HG02973 (cell line): ENCODE data around the gene TMTC1.

Source experiments
- ATAC-seq: cut with Tn5 transposase; IDR thresholded peaks from one replicate; pipeline ENCODE4 v1.9.1; 2021; ENCODE audit warnings: moderate library complexity; ENCODE audit not compliant: unreplicated experiment

TMTC1 gene

GRCh38 chr12:29741342-29742241, 42.1 kb downstream of the TMTC1 start:
- ATAC-seq, result no peak

- ATAC-seq, result no peak
Observed at GRCh38 chr12:29739279-29739991, 44.3 kb downstream of the TMTC1 start.

GRCh38 chr12:29738365-29738764, 45.4 kb downstream of the TMTC1 start:
- ATAC-seq, result no peak

- ATAC-seq, result no peak
Observed at GRCh38 chr12:29737644-29738043, 46.1 kb downstream of the TMTC1 start.

GRCh38 chr12:29735604-29736003, 48.1 kb downstream of the TMTC1 start:
- ATAC-seq, result no peak

GRCh38 chr12:29734734-29735133, 49.0 kb downstream of the TMTC1 start:
- no peak for ATAC-seq

GRCh38 chr12:29734305-29734704, 49.4 kb downstream of the TMTC1 start:
- ATAC-seq, result no peak

GRCh38 chr12:29733501-29733900, 50.2 kb downstream of the TMTC1 start:
- ATAC-seq, result no peak

- no peak for ATAC-seq
Observed at GRCh38 chr12:29733060-29733459, 50.7 kb downstream of the TMTC1 start.

- no peak for ATAC-seq
Observed at GRCh38 chr12:29732593-29732992, 51.1 kb downstream of the TMTC1 start.

GRCh38 chr12:29732191-29732590, 51.6 kb downstream of the TMTC1 start:
- ATAC-seq, result no peak

GRCh38 chr12:29731591-29731990, 52.2 kb downstream of the TMTC1 start:
- no peak for ATAC-seq

- ATAC-seq, result no peak
Observed at GRCh38 chr12:29730481-29730880, 53.3 kb downstream of the TMTC1 start.

GRCh38 chr12:29728030-29728429, 55.7 kb downstream of the TMTC1 start:
- ATAC-seq, result no peak

- ATAC-seq, result no peak
Observed at GRCh38 chr12:29726741-29727348, 56.9 kb downstream of the TMTC1 start.

GRCh38 chr12:29726321-29726692, 57.4 kb downstream of the TMTC1 start:
- no peak for ATAC-seq

GRCh38 chr12:29725587-29726320, 58.0 kb downstream of the TMTC1 start:
- no peak for ATAC-seq

GRCh38 chr12:29722164-29722563, 61.6 kb downstream of the TMTC1 start:
- no peak for ATAC-seq

GRCh38 chr12:29719381-29719780, 64.4 kb downstream of the TMTC1 start:
- no peak for ATAC-seq

GRCh38 chr12:29717540-29718100, 66.1 kb downstream of the TMTC1 start:
- no peak for ATAC-seq

- no peak for ATAC-seq
Observed at GRCh38 chr12:29714966-29715365, 68.8 kb downstream of the TMTC1 start.
